GM18502 (cell line): Measurements from ENCODE around the gene OR2J2.
"Not testable (repeated sequence)": the region's sequence is repeated elsewhere in the genome, so short reads cannot be mapped to it uniquely, and the experiment has no call there.

Source experiments
- ATAC-seq: cut with Tn5 transposase; IDR thresholded peaks from one replicate; pipeline ENCODE4 v1.9.1; 2021; ENCODE audit warnings: mild to moderate bottlenecking; ENCODE audit not compliant: unreplicated experiment, poor library complexity

OR2J2 gene

GRCh38 chr6:29170607-29171006 is at the start of gene OR2J2:
TSS of gene OR2J2 (plus strand) at chr6:29170907. CDS start at chr6:29173636, 2,729 bp downstream.
- not testable (repeated sequence) for ATAC-seq

GRCh38 chr6:29129326-29130012 is 41.2 kb upstream of the OR2J2 start:
- no peak for ATAC-seq

GRCh38 chr6:29130644-29131043 is 40.1 kb upstream of the OR2J2 start:
- no peak for ATAC-seq

GRCh38 chr6:29131691-29132090 is 39.0 kb upstream of the OR2J2 start:
- ATAC-seq: no peak

- no peak for ATAC-seq
These were observed 33.0 kb upstream of the OR2J2 start for GRCh38 chr6:29137724-29138123.

GRCh38 chr6:29141606-29142005 is 29.1 kb upstream of the OR2J2 start:
- ATAC-seq: no peak

- ATAC-seq: no peak
These were observed 28.4 kb upstream of the OR2J2 start for GRCh38 chr6:29142309-29142708.

GRCh38 chr6:29146179-29146578 is 24.5 kb upstream of the OR2J2 start:
- ATAC-seq: no peak

GRCh38 chr6:29147074-29147473 is 23.6 kb upstream of the OR2J2 start:
- ATAC-seq: no peak

- ATAC-seq: not testable (repeated sequence)
These were observed 21.3 kb upstream of the OR2J2 start for GRCh38 chr6:29149444-29149843.

- no peak for ATAC-seq
These were observed 17.6 kb upstream of the OR2J2 start for GRCh38 chr6:29153083-29153482.

GRCh38 chr6:29155182-29155581 is 15.5 kb upstream of the OR2J2 start:
- not testable (repeated sequence) for ATAC-seq

- not testable (repeated sequence) for ATAC-seq
These were observed 10.8 kb upstream of the OR2J2 start for GRCh38 chr6:29159922-29160321.

GRCh38 chr6:29165571-29165970 is 5.1 kb upstream of the OR2J2 start:
- not testable (repeated sequence) for ATAC-seq

- no peak for ATAC-seq
These were observed 1.0 kb downstream of the OR2J2 start for GRCh38 chr6:29171736-29172135.

GRCh38 chr6:29183594-29183993 is 12.9 kb downstream of the OR2J2 start:
- ATAC-seq: no peak

GRCh38 chr6:29188659-29189058 is 18.0 kb downstream of the OR2J2 start:
- ATAC-seq: not testable (repeated sequence)

- ATAC-seq: no peak
These were observed 30.3 kb downstream of the OR2J2 start for GRCh38 chr6:29200767-29201662.

- no peak for ATAC-seq
These were observed 31.3 kb downstream of the OR2J2 start for GRCh38 chr6:29201966-29202365.

GRCh38 chr6:29211488-29211887 is 40.8 kb downstream of the OR2J2 start:
- no peak for ATAC-seq

GRCh38 chr6:29216528-29216927 is 45.8 kb downstream of the OR2J2 start:
- ATAC-seq: no peak
